CD4-positive, alpha-beta T cell treated with Interleukin-4 for 4 hours (primary cell): Measurements from ENCODE around the gene CAPZA1.
"Not testable (repeated sequence)": the region's sequence is repeated elsewhere in the genome, so short reads cannot be mapped to it uniquely, and the experiment has no call there.

ENCODE experiments used
- DNase-seq: peaks from one replicate; pipeline ENCODE4 v3.0.0-alpha.2; 2020

The CAPZA1 gene

GRCh38 chr1:112628516-112628915 lies 8.9 kb downstream of the CAPZA1 start:
- no peak for DNase-seq

GRCh38 chr1:112629256-112629655 lies 9.6 kb downstream of the CAPZA1 start:
- DNase-seq: no peak

- DNase-seq: no peak
Observed at GRCh38 chr1:112633628-112634027, 14.0 kb downstream of the CAPZA1 start.

- no peak for DNase-seq
Observed at GRCh38 chr1:112634367-112634766, 14.7 kb downstream of the CAPZA1 start.

- DNase-seq: no peak
Observed at GRCh38 chr1:112636056-112636455, 16.4 kb downstream of the CAPZA1 start.

- DNase-seq: no peak
Observed at GRCh38 chr1:112636597-112637253, 17.1 kb downstream of the CAPZA1 start.

GRCh38 chr1:112637254-112638109 lies 17.9 kb downstream of the CAPZA1 start:
- DNase-seq: no peak

GRCh38 chr1:112638110-112638428 lies 18.4 kb downstream of the CAPZA1 start:
- DNase-seq: no peak

GRCh38 chr1:112640437-112640836 lies 20.8 kb downstream of the CAPZA1 start:
- not testable (repeated sequence) for DNase-seq

- DNase-seq: no peak
Observed at GRCh38 chr1:112643080-112643479, 23.4 kb downstream of the CAPZA1 start.

- no peak for DNase-seq
Observed at GRCh38 chr1:112646225-112646624, 26.6 kb downstream of the CAPZA1 start.

GRCh38 chr1:112651205-112651604 lies 31.6 kb downstream of the CAPZA1 start:
- DNase-seq: no peak

GRCh38 chr1:112665857-112666256 lies 46.2 kb downstream of the CAPZA1 start:
- DNase-seq: no peak

- DNase-seq: no peak
Observed at GRCh38 chr1:112666946-112667345, 47.3 kb downstream of the CAPZA1 start.

GRCh38 chr1:112672009-112672408 lies 52.4 kb downstream of the CAPZA1 start:
- DNase-seq: no peak

GRCh38 chr1:112672842-112673241 lies 53.2 kb downstream of the CAPZA1 start:
- no peak for DNase-seq

GRCh38 chr1:112673592-112674439 lies 54.2 kb downstream of the CAPZA1 start:
- peak; percentile 22 for DNase-seq

- DNase-seq: peak; percentile 55
Observed at GRCh38 chr1:112674440-112674985, 54.9 kb downstream of the CAPZA1 start, which contains the start of gene MOV10. MOV10 (plus strand) TSS chr1:112674659; CDS start chr1:112674913, 254 bp downstream.

- peak; percentile 5 for DNase-seq
Observed at GRCh38 chr1:112674986-112675727, 55.5 kb downstream of the CAPZA1 start.

- no peak for DNase-seq
Observed at GRCh38 chr1:112675728-112676381, 56.2 kb downstream of the CAPZA1 start.

- DNase-seq: no peak
Observed at GRCh38 chr1:112676543-112676942, 56.9 kb downstream of the CAPZA1 start.

GRCh38 chr1:112677501-112677900 lies 57.9 kb downstream of the CAPZA1 start:
- no peak for DNase-seq
